GM04504 (cell line): ENCODE measurements around the gene C3orf20.

Experiments used
- DNase-seq: peaks from one replicate; pipeline ENCODE4 v3.0.0-alpha.2; 2012; ENCODE audit warnings: low read depth

Gene C3orf20

GRCh38 chr3:14758959-14759358 is 84.0 kb downstream of the C3orf20 start:
- no peak for DNase-seq

DNA sequence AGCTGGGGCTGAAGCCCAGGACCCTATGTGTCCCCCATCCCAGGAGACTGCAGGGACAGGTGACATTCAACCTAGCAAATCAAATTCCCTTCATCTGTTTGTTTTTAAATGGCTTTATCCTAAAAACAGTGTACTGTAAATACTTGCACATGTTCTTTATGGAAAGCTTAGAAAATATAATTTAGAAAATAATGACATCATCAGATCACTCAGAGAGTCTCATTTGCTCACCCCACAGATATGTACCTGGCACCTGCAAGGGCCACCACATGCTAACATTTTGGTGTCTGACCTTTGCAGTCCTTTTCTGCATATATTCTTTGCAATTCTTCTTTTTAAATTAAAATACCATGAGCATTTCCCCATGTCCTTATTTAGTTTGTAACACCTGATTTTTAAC is 85.2 kb downstream of the C3orf20 start:
- no peak for DNase-seq

- no peak for DNase-seq
Observed at GRCh38 chr3:14761121-14761672, 86.3 kb downstream of the C3orf20 start.

GRCh38 chr3:14761866-14762265 is 86.9 kb downstream of the C3orf20 start:
- no peak for DNase-seq

- DNase-seq: no peak
Observed at GRCh38 chr3:14762701-14763100, 87.8 kb downstream of the C3orf20 start.

DNA sequence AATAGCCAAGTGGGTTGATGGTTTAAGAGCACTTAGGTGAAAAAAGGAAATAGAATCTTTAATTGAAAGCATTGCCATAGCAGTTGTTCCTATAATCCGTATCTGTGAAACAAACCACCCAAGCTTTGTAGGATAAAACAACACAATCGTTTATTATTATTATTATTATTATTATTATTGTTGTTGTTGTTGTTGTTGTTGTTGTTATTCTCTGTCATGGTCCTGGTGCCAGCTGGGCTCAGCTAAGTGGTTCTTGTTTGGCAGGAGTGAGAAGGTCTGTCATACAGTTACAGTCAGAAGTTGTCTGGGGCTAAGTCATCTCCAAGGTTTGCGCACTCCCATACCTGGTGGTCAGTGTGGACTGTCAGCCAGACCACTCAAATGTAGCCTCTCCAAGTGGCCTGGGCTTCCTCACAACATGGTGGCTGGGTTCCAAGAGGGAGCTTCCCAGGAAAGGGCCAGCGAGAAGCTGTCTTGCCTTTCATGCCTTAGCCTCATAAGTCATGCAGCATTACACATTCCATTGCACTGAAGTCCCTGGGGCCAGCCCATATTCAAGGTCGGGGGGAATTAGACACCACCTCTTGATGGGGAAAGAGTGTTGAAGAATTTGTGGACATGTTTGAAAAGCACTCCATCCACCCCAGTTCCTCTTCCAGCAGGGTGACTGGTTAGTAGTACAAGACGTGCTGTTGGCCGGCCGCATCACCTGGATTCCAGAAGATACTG is 89.6 kb downstream of the C3orf20 start:
- no peak for DNase-seq

- DNase-seq: no peak
Observed at GRCh38 chr3:14765060-14765400, 90.1 kb downstream of the C3orf20 start.

DNA sequence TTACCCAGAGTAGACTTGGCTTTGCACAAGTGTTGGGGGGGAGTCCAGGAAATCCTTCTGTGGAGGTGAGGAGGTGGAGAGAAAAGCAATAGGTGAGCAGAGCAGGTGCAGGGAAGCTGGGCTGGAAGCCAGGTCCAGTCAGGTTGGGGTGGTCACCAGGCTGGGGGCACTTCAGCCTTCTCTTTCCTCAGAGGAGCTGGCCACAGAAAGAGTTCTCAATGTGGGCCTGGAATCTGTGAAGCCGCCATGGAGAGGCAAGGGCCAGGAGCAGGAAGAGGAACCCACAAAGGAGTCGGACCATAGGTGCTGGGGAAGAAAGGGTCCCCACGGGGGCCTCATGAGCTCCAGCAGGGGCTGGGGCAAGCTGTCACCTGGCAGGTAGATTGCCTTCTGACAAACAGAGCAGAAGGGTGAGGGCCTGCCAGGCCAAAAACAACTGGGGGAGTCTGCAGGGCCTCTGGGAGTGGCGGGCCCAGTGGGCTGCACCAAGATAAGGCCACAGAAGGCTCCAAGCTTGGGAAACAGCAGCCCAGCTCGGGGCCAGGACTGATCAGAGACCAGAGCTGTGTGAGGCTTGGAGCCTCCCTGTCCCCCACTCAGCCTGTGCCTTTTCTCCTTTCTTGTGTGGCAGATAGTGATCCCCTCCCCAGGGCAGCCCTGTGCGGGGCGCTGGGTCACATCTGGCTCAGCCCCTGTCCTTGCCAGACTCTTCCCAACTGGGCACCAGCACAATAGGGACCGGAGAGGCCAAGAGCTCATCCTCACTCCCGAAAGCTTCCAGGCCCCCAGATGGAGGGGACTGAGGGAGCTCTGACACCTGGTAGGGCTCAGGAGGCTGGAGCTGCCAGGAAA is 90.9 kb downstream of the C3orf20 start:
- DNase-seq: no peak

DNA sequence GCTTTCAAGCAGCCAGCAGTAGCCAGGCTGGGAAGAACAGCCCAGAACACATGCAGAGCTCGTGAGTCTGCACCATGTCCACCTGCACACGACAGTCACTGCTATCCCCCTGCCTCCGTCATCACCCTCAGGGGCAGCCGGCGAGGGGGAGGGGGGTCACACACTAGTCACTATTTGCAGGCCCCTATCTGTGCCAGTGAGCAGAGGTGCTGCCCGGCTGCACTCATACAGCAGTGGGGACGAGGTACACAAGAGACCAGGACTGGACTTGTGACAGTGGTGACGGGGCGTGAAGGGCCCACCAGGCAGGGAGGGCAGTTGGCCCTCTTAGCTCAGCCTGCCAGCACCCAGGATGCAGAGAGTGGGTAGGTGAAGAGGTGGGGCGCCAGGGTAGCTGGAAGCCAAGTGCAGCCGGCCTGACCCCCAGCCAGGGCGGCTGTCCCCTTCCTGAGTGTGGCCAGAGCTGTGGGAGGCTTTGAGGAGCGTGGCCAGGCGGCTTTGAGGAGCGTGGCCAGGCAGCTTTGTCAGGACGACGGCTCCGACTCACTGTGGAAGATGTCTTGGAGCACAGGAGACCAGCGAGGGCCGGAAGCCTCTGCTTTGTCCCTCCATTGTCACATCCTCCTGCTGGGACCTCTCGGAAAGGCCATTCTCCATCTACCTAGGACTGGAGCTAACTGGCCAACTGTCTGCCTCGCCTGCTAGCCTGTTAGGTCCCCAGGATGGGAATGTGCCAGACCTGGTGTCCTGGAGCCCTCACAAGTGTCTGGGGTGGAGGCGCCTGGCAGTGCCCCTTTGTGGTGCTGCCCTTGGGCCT is 91.7 kb downstream of the C3orf20 start:
- no peak for DNase-seq

DNA sequence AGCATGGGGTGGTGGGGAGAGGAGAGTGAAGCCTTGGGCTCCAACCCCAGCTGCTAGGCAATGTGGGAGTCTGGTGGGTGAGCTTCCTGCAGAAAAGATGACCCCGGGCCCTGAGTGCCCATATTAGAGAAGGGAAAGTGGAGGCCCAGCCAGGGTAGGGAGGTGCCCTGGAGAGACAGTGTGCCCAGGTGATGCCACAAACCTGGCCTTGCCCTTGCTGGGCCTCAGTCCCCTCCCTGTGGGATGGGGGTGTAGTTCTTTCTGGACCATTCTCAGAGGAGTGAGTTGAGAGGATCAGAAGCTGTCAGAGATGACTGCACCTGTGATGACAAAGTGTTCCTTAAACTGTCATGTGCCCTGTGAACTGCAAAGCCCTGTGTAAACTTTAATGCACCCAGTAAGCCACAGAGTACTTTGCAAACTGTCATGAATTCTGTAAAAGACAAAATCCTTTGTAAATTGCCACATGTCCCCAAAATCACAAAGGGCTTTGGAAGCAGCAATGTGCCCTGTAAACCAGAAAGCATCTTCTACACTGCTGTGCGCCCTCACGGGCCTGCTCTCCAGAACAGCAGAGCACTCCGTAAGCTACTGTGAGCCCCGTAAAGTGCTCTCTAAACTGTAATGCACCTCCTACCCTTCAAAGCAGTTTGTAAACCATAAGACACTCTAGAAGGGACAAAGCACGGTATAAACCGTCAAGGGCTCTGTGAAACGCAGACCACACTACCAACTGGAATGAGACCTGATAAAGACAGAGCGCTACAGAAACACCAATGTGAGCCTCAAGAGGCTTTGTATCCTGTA is 92.5 kb downstream of the C3orf20 start:
- no peak for DNase-seq

GRCh38 chr3:14768182-14768790 is 93.3 kb downstream of the C3orf20 start:
- no peak for DNase-seq

DNA sequence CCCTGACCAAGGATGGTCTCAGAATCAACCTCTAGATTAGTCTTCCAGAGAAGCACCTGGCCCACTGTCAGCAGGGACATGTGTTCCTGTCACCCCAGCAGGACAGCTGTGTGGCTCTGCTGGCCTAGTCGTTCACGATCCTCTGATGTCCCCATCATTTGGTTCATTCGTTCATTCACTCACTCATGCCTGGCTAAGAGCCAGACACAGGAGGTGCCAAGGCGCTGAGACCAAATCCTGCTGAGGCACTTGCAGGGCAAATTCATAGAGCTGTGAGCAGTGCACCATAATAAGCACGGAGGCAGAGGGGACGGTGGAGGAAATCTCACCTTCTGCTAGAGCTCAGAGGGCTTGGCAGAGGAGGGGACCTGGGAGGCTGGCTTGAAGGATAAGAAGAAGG is 93.9 kb downstream of the C3orf20 start:
- DNase-seq: no peak

GRCh38 chr3:14769544-14770325 is 94.8 kb downstream of the C3orf20 start:
- no peak for DNase-seq

GRCh38 chr3:14770591-14770990 is 95.7 kb downstream of the C3orf20 start:
- DNase-seq: no peak

DNA sequence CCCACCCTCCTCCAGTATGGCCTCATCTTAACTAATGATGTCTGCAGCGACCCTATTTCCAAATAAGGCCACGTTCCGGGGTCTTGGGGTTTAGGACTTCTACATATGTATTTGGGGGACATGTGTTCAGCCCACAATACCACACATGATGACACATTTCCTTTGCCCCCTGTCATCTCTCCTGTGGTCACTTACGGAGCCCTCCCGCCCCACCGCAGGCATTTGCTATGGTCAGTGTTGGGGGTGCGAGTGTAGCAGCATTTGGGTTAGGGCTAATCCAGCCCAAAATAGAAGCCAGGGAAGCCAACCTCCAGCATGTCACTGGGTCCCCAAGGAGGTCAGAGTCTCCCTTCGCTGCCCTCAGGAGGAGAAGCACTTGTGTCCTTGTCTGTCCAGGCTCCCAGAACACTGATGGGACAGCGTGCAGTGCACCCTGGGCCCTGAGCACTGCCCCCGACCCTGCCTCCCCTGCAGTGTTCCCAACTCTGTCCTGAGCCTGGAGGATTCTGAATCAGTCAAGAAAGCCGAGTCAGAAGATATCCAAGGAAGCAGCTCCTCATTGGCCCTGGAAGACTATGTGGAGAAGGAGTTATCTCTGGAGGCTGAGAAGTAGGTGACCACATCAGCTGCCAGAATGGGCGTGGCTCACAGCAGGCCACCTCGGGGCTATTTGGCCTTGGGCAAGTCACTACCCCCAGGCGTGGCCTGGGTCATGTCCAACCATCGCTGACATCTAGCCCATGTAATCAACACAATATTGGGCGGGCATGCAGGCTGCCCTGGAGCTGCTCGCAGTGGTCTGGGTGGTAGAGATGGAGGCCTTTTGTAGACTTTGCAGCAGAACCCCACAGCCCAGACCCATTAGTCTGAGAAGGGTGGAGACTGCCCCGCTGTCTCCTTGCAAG is 96.9 kb downstream of the C3orf20 start:
- no peak for DNase-seq

- DNase-seq: no peak
Observed at GRCh38 chr3:14772533-14773138, 97.7 kb downstream of the C3orf20 start.

DNA sequence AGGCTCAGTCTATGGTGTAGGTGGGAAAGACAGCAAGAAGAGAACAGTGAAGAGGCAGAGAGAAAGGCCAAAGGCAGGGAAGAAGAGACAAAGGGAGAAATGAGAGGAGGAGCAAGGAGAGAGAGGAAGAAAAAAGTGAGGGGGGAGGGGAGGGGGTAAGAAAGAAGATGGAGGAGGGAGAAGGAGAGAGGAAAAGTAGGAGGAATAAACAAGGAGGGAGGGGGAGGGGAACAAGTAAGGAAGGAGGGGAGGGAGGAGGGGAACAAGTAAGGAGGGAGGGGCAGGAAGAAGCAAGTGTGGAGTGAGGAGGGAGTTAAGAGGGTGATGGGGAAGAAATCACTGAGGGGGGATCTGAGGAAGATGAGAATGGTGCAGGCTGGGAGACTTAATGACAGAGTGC is 98.3 kb downstream of the C3orf20 start:
- DNase-seq: no peak

GRCh38 chr3:14773691-14774128 is 98.8 kb downstream of the C3orf20 start:
- no peak for DNase-seq

DNA sequence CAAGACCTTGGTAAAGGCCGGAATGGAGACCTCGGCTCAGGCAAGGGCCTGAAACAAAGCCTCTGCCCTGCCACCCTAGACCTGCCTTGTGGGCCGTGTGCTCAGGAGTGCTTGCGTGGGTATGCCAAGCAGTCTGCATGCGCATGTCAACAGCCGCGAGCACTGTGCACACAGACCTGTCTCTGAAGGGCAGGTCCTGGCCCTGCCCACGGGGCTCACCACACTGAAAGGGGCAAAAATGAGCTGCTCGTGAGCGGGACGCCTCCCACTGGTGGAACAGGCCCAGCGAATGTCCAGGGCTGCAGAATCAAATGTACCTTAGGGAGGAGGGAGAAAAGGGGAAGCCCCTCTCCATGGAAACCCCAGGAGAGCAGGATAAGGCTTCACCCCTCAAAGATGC is 99.5 kb downstream of the C3orf20 start:
- no peak for DNase-seq
